H1 (cell line): Measurements from ENCODE around the gene SBNO1. TPM values are rescaled to one million over a fixed set of nuclear protein-coding genes. Genes with fewer than 3 reads are reported as not detected.

Experiments
- POLR2AphosphoS5 ChIP-seq: IDR thresholded peaks from 2 replicates; pipeline ENCODE4 v1.6.1; 2011; ENCODE audit warnings: low read depth, low read length
- POU5F1 ChIP-seq: IDR thresholded peaks from 2 replicates; pipeline ENCODE4 v1.6.1; 2011; ENCODE audit warnings: low read depth, mild to moderate bottlenecking, low read length, moderate library complexity
- SP4 ChIP-seq: IDR thresholded peaks from 2 replicates; pipeline ENCODE4 v1.6.1; 2012; ENCODE audit warnings: low read length, inconsistent platforms
- SUZ12 ChIP-seq: fragments of 200-600 bp; sonication (generic); IDR thresholded peaks from 2 replicates; pipeline ENCODE4 v1.6.1; 2012; ENCODE audit warnings: mild to moderate bottlenecking, inconsistent platforms, low read length, moderate library complexity, mixed read lengths
- TEAD4 ChIP-seq: IDR thresholded peaks from 2 replicates; pipeline ENCODE4 v1.6.1; 2012; ENCODE audit warnings: low read depth, low read length, inconsistent platforms, mixed read lengths
- YY1 ChIP-seq: IDR thresholded peaks from 2 replicates; pipeline ENCODE4 v1.6.1; 2011; ENCODE audit warnings: low read depth, mild to moderate bottlenecking, low read length
- polyA plus RNA-seq, 7 experiments: library from polyadenylated mRNA; depleted of rRNA in 3 of 7; stranded (reverse) in 5 of 7; unstranded in 2 of 7; fragments of >200 nt in 5 of 7; fragments of 200-250 nt in 2 of 7; gene quantifications; 1 replicate in 5 of 7; 2 replicates in 1 of 7; 4 replicates in 1 of 7; pipeline versions ENCODE4 v1.2.1 to v1.2.3, GENCODE V29; 2011 to 2013; ENCODE audit warnings: missing spikeins in 2 of 7, mixed read lengths in 2 of 7
- total RNA-seq: library from RNA; stranded (reverse); fragmentation: NEBNext Ultra II Directional; extraction: Animal tissue kit (Norgen Biotek cat#: 25700); gene quantifications from 2 replicates; pipeline ENCODE4 v1.2.1, GENCODE V29; 2021

Gene SBNO1
- total and polyA plus RNA-seq, 2 of the 8 experiments (the other 6 are each of a cell fraction or from before 2014, with no cell fraction given): 6.7 to 57.7 TPM

GRCh38 chr12:123399255-123399617, 34.6 kb upstream of the SBNO1 start (continued):
- TF ChIP-seq YY1 (no peak), SUZ12 (no peak), TEAD4 (no peak), POLR2AphosphoS5 (no peak), POU5F1 (no peak), SP4 (no peak)
- TF ChIP-seq, all 59 proteins: peak for 0
